Urinary bladder (tissue), 4 donors: Measurements from ENCODE around the gene TUB. TPM values are rescaled to one million over a fixed set of nuclear protein-coding genes. Genes with fewer than 3 reads are reported as not detected.

Experiments used
- DNase-seq: peaks from one replicate; pipeline ENCODE4 v3.0.0-alpha.2; 2015; ENCODE audit errors: extremely low spot score
- H3K27ac ChIP-seq: one replicate; pipeline ENCODE4 v1.5.1; 2013; ENCODE audit warnings: low read depth, mild to moderate bottlenecking, moderate library complexity
- H3K36me3 ChIP-seq: one replicate; pipeline ENCODE4 v1.6.1; 2013; ENCODE audit warnings: mild to moderate bottlenecking, moderate library complexity; ENCODE audit not compliant: insufficient read depth
- H3K4me1 ChIP-seq: one replicate; pipeline ENCODE4 v1.6.1; 2013; ENCODE audit warnings: mild to moderate bottlenecking, moderate library complexity; ENCODE audit not compliant: insufficient read depth
- H3K4me3 ChIP-seq: one replicate; pipeline ENCODE4 v1.5.1; 2013; ENCODE audit warnings: low read depth, low read length
- WGBS: extraction: QIAGEN DNeasy Blood & Tissue Kit; methylation state at CpG from one replicate; pipeline ENCODE4 v1.1.7; 2013; 5-methylcytosine and 5-hydroxymethylcytosine counted together
- polyA plus RNA-seq: library from polyadenylated mRNA; stranded (reverse); fragments of 200-250 nt; gene quantifications from one replicate; pipeline ENCODE4 v1.2.3, GENCODE V29; 2013
- total RNA-seq: library from RNA; depleted of rRNA; stranded (reverse); fragments of >200 nt; gene quantifications from one replicate; pipeline ENCODE4 v1.2.3, GENCODE V29; 2014
- donor health status: healthy with polysubstance abuse.
- donor health status: healthy.

TUB gene
- total and polyA plus RNA-seq, 2 donors, result 11.7 to 32.2 TPM

- Histone ChIP-seq H3K36me3 (no peaks in the 10 kb centered on the region), H3K27ac (no peak overlapping the region), H3K4me3 (no peak overlapping the region), H3K4me1 (no peaks in the 10 kb centered on the region)
- no peak for DNase-seq
- 78% methylated on average over 5 of the region's 5 CpGs for WGBS
Observed at GRCh38 chr11:8095806-8096522, 15.0 kb downstream of the TUB start.

GRCh38 chr11:8096575-8096974 lies 15.6 kb downstream of the TUB start:
- 69% methylated on average over 6 of the region's 6 CpGs for WGBS
- DNase-seq, result no peak
- no peaks in the 10 kb centered on the region for H3K36me3 ChIP-seq
- H3K27ac ChIP-seq, result no peak overlapping the region
- H3K4me3 ChIP-seq, result no peak overlapping the region
- H3K4me1 ChIP-seq, result no peaks in the 10 kb centered on the region

GRCh38 chr11:8097062-8097461 lies 16.1 kb downstream of the TUB start:
- no peaks in the 10 kb centered on the region for H3K4me1 ChIP-seq
- no peaks in the 10 kb centered on the region for H3K36me3 ChIP-seq
- H3K4me3 ChIP-seq, result no peak overlapping the region
- no peak overlapping the region for H3K27ac ChIP-seq
- 93% methylated on average over 8 of the region's 8 CpGs for WGBS
- no peak for DNase-seq

GRCh38 chr11:8097468-8097867 lies 16.5 kb downstream of the TUB start:
- WGBS, result 89% methylated on average over 9 of the region's 9 CpGs
- no peak overlapping the region for H3K27ac ChIP-seq
- no peaks in the 10 kb centered on the region for H3K36me3 ChIP-seq
- no peak overlapping the region for H3K4me3 ChIP-seq
- H3K4me1 ChIP-seq, result no peaks in the 10 kb centered on the region
- no peak for DNase-seq

- no peak for DNase-seq
- no peak overlapping the region for H3K27ac ChIP-seq
- H3K4me3 ChIP-seq, result no peak overlapping the region
- WGBS, result 90% methylated on average over 2 of the region's 2 CpGs
- no peaks in the 10 kb centered on the region for H3K4me1 ChIP-seq
- no peaks in the 10 kb centered on the region for H3K36me3 ChIP-seq
Observed at GRCh38 chr11:8097926-8098325, 16.9 kb downstream of the TUB start.

GRCh38 chr11:8098361-8098760 lies 17.4 kb downstream of the TUB start:
- Histone ChIP-seq H3K4me1 (no peaks in the 10 kb centered on the region), H3K27ac (no peak overlapping the region), H3K4me3 (no peak overlapping the region), H3K36me3 (no peaks in the 10 kb centered on the region)
- no peak for DNase-seq
- WGBS, result 57% methylated on average over 4 of the region's 4 CpGs

GRCh38 chr11:8098879-8099278 lies 17.9 kb downstream of the TUB start:
- Histone ChIP-seq H3K36me3 (no peaks in the 10 kb centered on the region), H3K27ac (no peak overlapping the region), H3K4me1 (no peaks in the 10 kb centered on the region), H3K4me3 (no peak overlapping the region)
- 78% methylated on average over 6 of the region's 6 CpGs for WGBS
- DNase-seq, result no peak

GRCh38 chr11:8099291-8099899 lies 18.4 kb downstream of the TUB start:
- peak; percentile 60 for DNase-seq
- H3K27ac ChIP-seq, result no peak overlapping the region
- no peaks in the 10 kb centered on the region for H3K4me1 ChIP-seq
- H3K4me3 ChIP-seq, result no peak overlapping the region
- 57% methylated on average over 3 of the region's 3 CpGs for WGBS
- no peaks in the 10 kb centered on the region for H3K36me3 ChIP-seq

GRCh38 chr11:8100158-8100557 lies 19.1 kb downstream of the TUB start:
- H3K27ac ChIP-seq, result no peak overlapping the region
- no peak overlapping the region for H3K4me3 ChIP-seq
- H3K4me1 ChIP-seq, result no peaks in the 10 kb centered on the region
- DNase-seq, result no peak
- no peaks in the 10 kb centered on the region for H3K36me3 ChIP-seq
- 87% methylated on average over 14 of the region's 14 CpGs for WGBS

GRCh38 chr11:8100605-8101004 lies 19.6 kb downstream of the TUB start:
- no peak for DNase-seq
- Histone ChIP-seq H3K4me3 (no peak overlapping the region), H3K27ac (no peak overlapping the region), H3K4me1 (no peaks in the 10 kb centered on the region), H3K36me3 (no peaks in the 10 kb centered on the region)
- WGBS, result 95% methylated on average over 8 of the region's 8 CpGs

GRCh38 chr11:8101421-8101820 lies 20.4 kb downstream of the TUB start:
- Histone ChIP-seq H3K4me1 (no peaks in the 10 kb centered on the region), H3K4me3 (no peak overlapping the region), H3K36me3 (no peaks in the 10 kb centered on the region), H3K27ac (no peak overlapping the region)
- DNase-seq, result no peak
- 96% methylated on average over 11 of the region's 11 CpGs for WGBS

- DNase-seq, result no peak
- Histone ChIP-seq H3K4me1 (no peaks in the 10 kb centered on the region), H3K4me3 (no peak overlapping the region), H3K27ac (no peak overlapping the region), H3K36me3 (no peaks in the 10 kb centered on the region)
Observed at GRCh38 chr11:8102296-8102915, 21.4 kb downstream of the TUB start.

GRCh38 chr11:8102965-8103364 lies 22.0 kb downstream of the TUB start:
- Histone ChIP-seq H3K36me3 (no peaks in the 10 kb centered on the region), H3K4me1 (no peaks in the 10 kb centered on the region), H3K4me3 (no peak overlapping the region), H3K27ac (no peak overlapping the region)
- no peak for DNase-seq
- 82% methylated on average over 7 of the region's 7 CpGs for WGBS

GRCh38 chr11:8103909-8104308 lies 22.9 kb downstream of the TUB start:
- Histone ChIP-seq H3K27ac (no peak overlapping the region), H3K36me3 (no peaks in the 10 kb centered on the region), H3K4me3 (no peak overlapping the region), H3K4me1 (no peaks in the 10 kb centered on the region)
- DNase-seq, result no peak
- 92% methylated on average over 2 of the region's 2 CpGs for WGBS
